ENCODE measurements around the gene PROSER1. TPM values are rescaled to one million over a fixed set of nuclear protein-coding genes. Genes with fewer than 3 reads are reported as not detected.

Gene PROSER1
- total RNA-seq, 1 experiment from 2014 or later = 33.5 TPM

DNA sequence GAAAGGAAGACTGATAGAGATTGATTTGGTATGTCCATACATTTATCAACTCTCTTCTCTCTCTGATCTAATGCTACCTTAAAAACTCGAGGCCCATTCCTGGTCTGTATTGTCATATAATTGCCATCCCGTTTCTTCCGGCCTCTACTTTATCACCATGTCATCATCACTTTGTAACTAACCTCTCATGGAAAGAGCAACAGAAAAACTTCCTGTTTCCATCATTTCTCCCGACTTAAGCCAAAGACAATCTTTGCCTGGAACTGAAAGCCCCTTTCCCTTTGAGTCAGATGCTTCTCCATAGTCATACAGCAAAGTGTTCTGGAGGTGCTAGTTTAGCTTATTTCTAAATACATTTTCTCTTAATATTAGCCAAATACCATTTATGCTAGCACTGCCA is 44.5 kb downstream of the PROSER1 start (continued):
- no peak for TF ChIP-seq ZNF274 (IDR thresholded peaks at IDR 0.05; ENCODE audit: low read depth, low read length)
- TF ChIP-seq POLR2A (IDR thresholded peaks at IDR 0.05; ENCODE audit: borderline replicate concordance, extremely low read depth, insufficient read depth, insufficient read length) = no peak
- TF ChIP-seq RAD21 (IDR thresholded peaks at IDR 0.05; ENCODE audit: low read depth) = no peak

DNA sequence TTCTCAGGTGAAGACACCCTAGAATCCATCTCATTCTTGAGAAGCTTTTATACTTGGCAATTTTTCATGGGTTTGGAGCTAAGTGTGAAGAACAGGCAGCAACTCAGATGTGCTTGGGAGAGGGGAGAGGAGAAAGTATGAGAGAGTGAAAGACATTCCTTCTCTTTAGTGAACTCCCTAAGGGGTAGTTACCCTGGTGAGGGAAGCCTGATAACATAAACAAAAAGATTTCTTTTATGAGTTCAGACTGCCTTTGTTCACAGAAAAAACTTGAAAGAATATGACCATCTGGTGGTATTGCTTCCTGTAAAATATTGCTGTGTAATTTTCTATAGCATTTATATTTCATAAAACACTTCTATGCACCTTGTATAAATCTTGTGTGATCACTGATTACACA is 47.2 kb downstream of the PROSER1 start, which contains the start of gene STOML3:
Gene STOML3 (minus strand): TSS at position 139 of the 400 bp plus-strand sequence. CDS start 110 bp downstream, at position 29.
- H3K9ac ChIP-seq (ENCODE audit: low read length) = no peak within 1 kb of the TSS
- no peak within 1 kb of the TSS for H3K4me2 ChIP-seq (ENCODE audit: low read length)
- no peak for DNase-seq (ENCODE audit: low read depth, low spot score)
- H3K4me3 ChIP-seq (replicated peaks in 1 of 2; ENCODE audit: low read depth in 1 of 2, low read length in 2 of 2) = no peak within 1 kb of the TSS
- no peaks in the 10 kb centered on the region for H3K9me2 ChIP-seq (ENCODE audit: insufficient read depth)
- ChIA-PET RAD21 (ENCODE audit: low non-redundant PET in 1 of 2, low total read pairs in 2 of 2, uncharacterized antibody in 2 of 2, unreplicated experiment in 2 of 2) (no interaction called here), POLR2A (no interaction called here), CTCF (no interaction called here)
- no peak within 1 kb of the TSS for H3K27ac ChIP-seq (ENCODE audit: low read depth, low read length)
- TF ChIP-seq SP1 (IDR thresholded peaks at IDR 0.05; ENCODE audit: low read depth) = no peak
- TF ChIP-seq, protein P1, sequence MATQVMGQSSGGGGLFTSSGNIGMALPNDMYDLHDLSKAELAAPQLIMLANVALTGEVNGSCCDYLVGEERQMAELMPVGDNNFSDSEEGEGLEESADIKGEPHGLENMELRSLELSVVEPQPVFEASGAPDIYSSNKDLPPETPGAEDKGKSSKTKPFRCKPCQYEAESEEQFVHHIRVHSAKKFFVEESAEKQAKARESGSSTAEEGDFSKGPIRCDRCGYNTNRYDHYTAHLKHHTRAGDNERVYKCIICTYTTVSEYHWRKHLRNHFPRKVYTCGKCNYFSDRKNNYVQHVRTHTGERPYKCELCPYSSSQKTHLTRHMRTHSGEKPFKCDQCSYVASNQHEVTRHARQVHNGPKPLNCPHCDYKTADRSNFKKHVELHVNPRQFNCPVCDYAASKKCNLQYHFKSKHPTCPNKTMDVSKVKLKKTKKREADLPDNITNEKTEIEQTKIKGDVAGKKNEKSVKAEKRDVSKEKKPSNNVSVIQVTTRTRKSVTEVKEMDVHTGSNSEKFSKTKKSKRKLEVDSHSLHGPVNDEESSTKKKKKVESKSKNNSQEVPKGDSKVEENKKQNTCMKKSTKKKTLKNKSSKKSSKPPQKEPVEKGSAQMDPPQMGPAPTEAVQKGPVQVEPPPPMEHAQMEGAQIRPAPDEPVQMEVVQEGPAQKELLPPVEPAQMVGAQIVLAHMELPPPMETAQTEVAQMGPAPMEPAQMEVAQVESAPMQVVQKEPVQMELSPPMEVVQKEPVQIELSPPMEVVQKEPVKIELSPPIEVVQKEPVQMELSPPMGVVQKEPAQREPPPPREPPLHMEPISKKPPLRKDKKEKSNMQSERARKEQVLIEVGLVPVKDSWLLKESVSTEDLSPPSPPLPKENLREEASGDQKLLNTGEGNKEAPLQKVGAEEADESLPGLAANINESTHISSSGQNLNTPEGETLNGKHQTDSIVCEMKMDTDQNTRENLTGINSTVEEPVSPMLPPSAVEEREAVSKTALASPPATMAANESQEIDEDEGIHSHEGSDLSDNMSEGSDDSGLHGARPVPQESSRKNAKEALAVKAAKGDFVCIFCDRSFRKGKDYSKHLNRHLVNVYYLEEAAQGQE (IDR thresholded peaks at IDR 0.05; ENCODE audit: low read depth) = no peak
- 0 out of 2 replicates have a peak, but pooled peaks cover 4% of the 10 kb centered on the region for H3K27me3 ChIP-seq (ENCODE audit: insufficient read depth, low read length)
- no peaks in the 10 kb centered on the region for H4K20me1 ChIP-seq (ENCODE audit: insufficient read depth)
- H3K9me3 ChIP-seq (ENCODE audit: control insufficient read depth in 1 of 2, insufficient read depth in 1 of 2, low read depth in 1 of 2, low read length in 2 of 2) = no peaks in the 10 kb centered on the region
- no peak for ATAC-seq
- no peaks in the 10 kb centered on the region for H3K36me3 ChIP-seq (ENCODE audit: control insufficient read depth in 1 of 2, insufficient read depth in 2 of 2, low read length in 2 of 2)
- BruUV-seq (replicated peaks) = no TSS peak
- H3K4me1 ChIP-seq (ENCODE audit: control insufficient read depth in 1 of 2, insufficient read depth in 2 of 2, low read length in 2 of 2) = no peaks in the 10 kb centered on the region
- intact Hi-C loops (cut with micrococcal nuclease) = no loop called here
- H3K79me2 ChIP-seq (ENCODE audit: insufficient read depth, low read length) = no peaks in the 10 kb centered on the region
- no peak within 1 kb of the TSS for H2AFZ ChIP-seq (ENCODE audit: low read depth, low read length, poor library complexity, severe bottlenecking)
